HG03342 (cell line): Measurements from ENCODE around the gene FAF1.
"Not testable (repeated sequence)": the region's sequence is repeated elsewhere in the genome, so short reads cannot be mapped to it uniquely, and the experiment has no call there.

Source experiments
- ATAC-seq: cut with Tn5 transposase; IDR thresholded peaks from one replicate; pipeline ENCODE4 v1.9.1; 2021; ENCODE audit warnings: mild to moderate bottlenecking, moderate library complexity; ENCODE audit not compliant: unreplicated experiment

FAF1 gene

GRCh38 chr1:50858761-50859160 lies 101.3 kb downstream of the FAF1 start:
- ATAC-seq, result no peak

- no peak for ATAC-seq
Measured at GRCh38 chr1:50857702-50858101, 102.4 kb downstream of the FAF1 start.

- ATAC-seq, result no peak
Measured at GRCh38 chr1:50853325-50853724, 106.7 kb downstream of the FAF1 start.

DNA sequence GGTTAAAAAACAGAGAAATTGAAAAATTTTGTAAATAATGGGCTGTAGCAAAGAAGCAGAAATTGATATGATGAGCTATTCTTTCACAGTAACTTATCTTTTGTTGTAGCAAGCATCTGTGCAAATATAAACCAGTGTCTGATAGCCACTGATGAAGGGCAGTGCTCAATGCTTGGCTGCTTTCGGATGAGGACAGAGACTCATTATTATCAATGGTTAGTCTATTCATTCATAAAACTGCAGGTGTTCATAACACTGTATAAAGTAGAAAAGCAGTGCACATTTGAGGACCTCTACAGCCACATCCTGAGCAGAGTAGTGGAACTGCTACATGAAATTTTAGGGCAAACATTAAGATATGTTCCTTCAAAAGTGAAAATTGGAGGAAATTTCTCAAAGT lies 107.2 kb downstream of the FAF1 start:
- no peak for ATAC-seq

- ATAC-seq, result no peak
Measured at GRCh38 chr1:50851466-50851865, 108.6 kb downstream of the FAF1 start.

GRCh38 chr1:50851034-50851433 lies 109.0 kb downstream of the FAF1 start:
- ATAC-seq, result no peak

GRCh38 chr1:50847303-50847702 lies 112.8 kb downstream of the FAF1 start:
- no peak for ATAC-seq

- ATAC-seq, result no peak
Measured at GRCh38 chr1:50846224-50846839, 113.7 kb downstream of the FAF1 start.

DNA sequence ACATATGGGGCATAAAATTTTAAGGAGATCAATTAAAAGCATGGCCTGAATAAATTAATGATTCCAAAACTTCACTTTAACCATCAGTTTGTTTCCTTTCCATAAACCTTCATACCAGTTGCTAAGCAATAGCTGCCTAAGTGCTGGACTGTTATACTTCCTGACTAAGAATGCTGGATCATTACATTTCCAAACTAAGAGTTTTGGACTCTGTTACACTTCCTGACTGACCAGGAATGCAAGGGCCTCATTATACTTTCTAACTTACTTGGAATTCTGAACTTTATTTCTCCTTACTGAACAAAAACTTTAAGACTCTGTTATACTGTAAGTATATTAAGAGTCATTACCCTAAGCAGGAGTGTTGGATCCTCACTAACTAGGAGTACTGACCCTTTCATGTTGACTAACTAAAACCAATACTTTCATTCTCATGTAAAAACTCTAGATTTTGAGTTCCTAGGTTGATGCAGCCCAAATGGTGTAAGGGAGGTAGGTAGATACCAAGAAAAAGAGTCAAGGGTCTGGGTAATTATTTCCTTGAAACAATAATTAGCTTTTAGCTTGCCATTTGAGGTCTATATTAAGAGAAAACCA lies 118.2 kb downstream of the FAF1 start:
- ATAC-seq, result no peak

DNA sequence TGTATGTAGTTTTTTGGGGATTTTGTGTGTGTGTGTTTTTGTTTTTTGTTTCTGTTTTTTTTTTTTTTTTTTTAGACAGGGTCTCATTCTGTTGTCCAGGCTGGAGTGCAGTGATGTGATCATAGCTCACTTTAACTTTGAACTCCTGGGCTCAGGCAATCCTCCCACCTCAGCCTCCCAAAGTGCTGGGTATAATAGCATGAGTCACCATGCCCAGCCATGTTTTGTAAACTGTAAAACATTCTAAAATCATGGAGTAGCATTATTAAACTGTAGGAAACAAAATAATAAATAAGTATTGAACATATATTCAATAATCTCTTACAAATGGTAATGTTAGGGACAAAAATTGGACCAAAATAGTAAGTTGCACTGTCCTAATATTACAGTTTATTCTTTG lies 124.0 kb downstream of the FAF1 start:
- no peak for ATAC-seq

- ATAC-seq, result no peak
Measured at GRCh38 chr1:50833216-50833615, 126.9 kb downstream of the FAF1 start.

DNA sequence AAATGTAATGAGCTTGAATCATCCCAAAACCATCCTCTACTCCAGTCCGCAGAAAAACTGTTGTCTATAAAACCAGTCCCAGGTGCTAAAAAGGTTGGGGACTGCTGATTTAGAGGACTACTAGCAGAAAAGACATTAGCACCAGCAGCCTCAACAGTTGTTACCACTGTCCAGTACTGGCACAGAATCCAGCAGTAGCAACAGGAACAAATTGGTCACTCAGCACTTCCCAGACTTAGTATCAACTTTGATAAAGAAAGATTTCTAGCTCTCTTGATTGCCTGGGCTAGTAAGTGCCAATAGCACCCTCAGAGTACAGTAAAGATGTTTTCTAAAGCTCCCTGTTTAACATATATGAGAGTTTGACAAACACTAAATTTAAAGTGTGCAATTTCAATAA lies 127.9 kb downstream of the FAF1 start:
- ATAC-seq, result no peak

DNA sequence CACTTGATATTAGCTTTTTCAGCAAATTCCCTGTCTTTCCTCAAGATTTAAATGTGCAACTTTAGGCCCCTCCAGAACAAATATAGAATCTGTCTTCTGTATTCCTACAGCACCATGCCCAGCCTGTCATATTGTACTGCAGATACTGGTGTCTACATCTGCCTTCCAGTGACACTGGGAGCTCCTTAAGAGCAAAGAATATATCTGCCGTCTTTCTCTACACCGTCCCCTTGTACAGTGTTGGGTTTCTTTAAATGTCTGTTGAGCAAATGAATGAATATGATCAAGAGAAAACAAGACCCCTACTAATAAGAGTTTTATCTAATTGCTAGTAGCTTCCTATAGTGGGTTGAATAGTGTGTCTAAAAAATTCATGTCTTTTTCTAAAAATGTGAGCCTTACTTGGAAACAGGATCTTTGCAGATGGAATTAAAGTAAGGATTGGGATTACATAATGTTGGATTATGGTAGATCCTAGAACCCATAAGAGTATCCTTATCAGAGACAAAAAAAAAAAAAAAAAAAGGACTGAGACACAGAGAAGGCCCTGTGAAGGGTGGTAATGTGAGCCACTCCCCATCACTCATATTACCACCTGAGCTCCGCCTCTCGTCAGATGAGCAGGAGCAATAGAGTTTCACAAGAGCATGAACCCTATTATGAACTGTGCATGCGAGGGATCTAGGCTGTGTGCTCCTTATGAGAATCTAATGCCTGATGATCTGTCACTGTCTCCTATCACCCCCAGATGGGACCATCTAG lies 128.6 kb downstream of the FAF1 start:
- no peak for ATAC-seq

- ATAC-seq, result no peak
Measured at GRCh38 chr1:50830621-50831020, 129.4 kb downstream of the FAF1 start.

- no peak for ATAC-seq
Measured at GRCh38 chr1:50829014-50829958, 130.8 kb downstream of the FAF1 start.

DNA sequence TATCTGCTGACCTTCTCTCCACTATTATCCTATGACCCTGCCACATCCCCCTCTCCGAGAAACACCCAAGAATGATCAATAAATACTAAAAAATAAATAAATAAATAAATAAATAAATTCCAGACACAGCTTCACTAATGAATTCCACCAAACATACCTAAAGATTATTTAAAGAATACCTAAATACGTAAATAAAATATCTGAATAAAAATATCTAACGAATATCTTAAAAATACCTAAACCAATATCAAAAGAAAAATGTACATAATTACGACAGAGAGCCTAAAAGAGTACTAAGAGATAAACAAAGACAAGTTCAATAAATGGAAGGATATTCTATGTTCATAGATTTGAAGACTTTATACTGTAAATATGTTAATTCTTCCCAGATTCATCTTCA lies 132.5 kb downstream of the FAF1 start:
- ATAC-seq, result no peak

DNA sequence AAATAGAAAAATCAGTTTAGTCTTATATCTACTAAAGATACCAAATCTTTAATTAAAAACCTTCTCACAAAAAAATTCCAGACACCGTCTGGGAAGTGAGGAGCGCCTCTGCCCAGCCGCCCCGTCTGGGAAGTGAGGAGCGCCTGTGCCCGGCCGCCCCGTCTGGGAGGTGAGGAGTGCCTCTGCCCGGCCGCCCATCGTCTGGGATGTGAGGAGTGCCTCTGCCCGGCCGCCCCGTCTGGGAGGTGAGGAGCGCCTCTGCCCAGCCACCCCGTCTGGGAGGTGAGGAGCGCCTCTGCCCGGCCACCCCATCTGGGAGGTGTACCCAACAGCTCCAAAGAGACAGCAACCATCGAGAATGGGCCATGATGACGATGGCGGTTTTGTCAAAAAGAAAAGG lies 133.3 kb downstream of the FAF1 start:
- ATAC-seq, result not testable (repeated sequence)

DNA sequence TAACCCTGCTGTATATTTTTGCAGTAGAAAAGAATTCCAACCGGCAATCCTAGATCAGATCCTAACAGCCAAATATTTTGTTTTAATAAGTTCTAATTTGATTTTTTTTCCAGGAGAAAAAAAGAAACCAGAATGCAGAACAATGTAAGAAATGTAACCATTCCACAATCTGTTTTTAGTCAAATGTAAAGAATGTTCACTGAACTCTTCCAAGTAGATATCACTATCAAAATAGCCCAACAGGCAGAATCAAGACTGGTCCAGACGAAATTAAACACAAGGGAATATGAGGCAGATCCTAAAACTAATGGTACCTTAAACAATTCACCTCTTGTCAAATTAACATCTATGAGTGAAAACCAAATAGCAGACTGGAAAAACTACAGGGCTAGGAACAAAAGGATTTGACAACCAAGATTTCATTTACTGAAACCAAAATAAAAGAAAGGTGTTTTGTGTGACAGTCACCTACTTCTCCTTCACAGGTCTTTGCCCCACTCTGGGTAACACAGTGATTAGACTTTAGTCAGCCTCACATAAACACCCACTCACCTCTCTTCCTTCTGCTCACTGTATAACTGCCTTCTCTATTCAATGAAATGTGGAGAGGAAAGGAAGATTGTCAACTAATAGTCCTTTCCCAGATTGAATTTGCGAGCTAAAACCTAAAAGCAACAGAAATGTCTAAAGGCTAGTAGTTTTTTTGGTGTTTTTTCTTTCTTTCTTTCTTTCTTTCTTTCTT lies 137.9 kb downstream of the FAF1 start:
- no peak for ATAC-seq

DNA sequence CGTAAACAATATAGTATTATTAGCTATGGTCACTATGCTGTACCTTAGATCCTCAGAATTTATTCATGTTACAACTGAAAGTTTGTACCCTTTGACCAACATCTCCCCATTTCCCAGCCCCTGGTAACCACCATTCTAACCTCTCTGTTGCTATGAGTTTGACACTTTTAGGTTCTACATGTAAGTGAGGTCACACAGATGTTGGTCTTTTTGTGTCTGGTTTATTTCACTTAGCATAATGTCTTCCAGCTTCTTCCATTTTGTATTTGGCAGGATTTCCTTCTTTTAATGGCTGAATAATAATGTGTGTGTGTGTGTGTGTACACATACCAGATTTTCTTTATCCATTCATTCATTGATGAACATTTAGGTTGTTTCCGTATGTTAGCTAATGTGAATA lies 139.5 kb downstream of the FAF1 start:
- ATAC-seq, result no peak

GRCh38 chr1:50812346-50812745 lies 147.7 kb downstream of the FAF1 start:
- ATAC-seq, result no peak

GRCh38 chr1:50808296-50808695 lies 151.8 kb downstream of the FAF1 start:
- ATAC-seq, result no peak
